SK-N-SH (cell line): ENCODE data around the gene SRD5A1. TPM values are rescaled to one million over a fixed set of nuclear protein-coding genes. Genes with fewer than 3 reads are reported as not detected.

ENCODE experiments used
- CTCF ChIA-PET: fragments of 300-600, 350-600 bp; formaldehyde crosslinking; extraction: SDS; loops from one replicate; lab custom pipeline; 2021; lab: Yijun Ruan, JAX
- POLR2A ChIA-PET: fragments of 350-600 bp; sonication (Branson Sonifier 250); formaldehyde crosslinking; extraction: SDS; loops from one replicate; lab custom pipeline; 2020; ENCODE audit warnings: antibody characterized with exemption, inconsistent platforms; lab: Yijun Ruan, JAX
- DNase-seq: peaks from one replicate; pipeline ENCODE4 v3.0.0; 2012
- H2AFZ ChIP-seq: fragments of 200-600 bp; sonication (generic); 2 replicates; pipeline ENCODE4 v1.8.1; 2016; ENCODE audit warnings: antibody characterized with exemption, mild to moderate bottlenecking, low read depth
- H3F3A ChIP-seq: fragments of 200-600 bp; sonication (generic); replicated peaks from 2 replicates; pipeline ENCODE3; 2016; ENCODE audit warnings: antibody characterized with exemption, mild to moderate bottlenecking; ENCODE audit not compliant: insufficient read depth
- H3K27ac ChIP-seq, 2 experiments: fragments of 200-500 bp in 1 of 2; fragments of 200-600 bp in 1 of 2; sonication (Bioruptor generic) in 1 of 2; sonication (generic), shearing (Covaris generic) in 1 of 2; 2 replicates each; pipeline versions ENCODE4 v1.5.1 to v1.6.1; 2014 to 2016; ENCODE audit warnings: low read depth in 2 of 2, inconsistent platforms in 1 of 2, low read length in 1 of 2, mild to moderate bottlenecking in 1 of 2, mixed read lengths in 1 of 2
- H3K27me3 ChIP-seq: fragments of 200-600 bp; sonication (generic), shearing (Covaris generic); 2 replicates; pipeline ENCODE4 v1.6.1; 2016; ENCODE audit warnings: mixed run types; ENCODE audit not compliant: insufficient read depth
- H3K36me3 ChIP-seq, 2 experiments: fragments of 200-500 bp in 1 of 2; fragments of 200-600 bp in 1 of 2; sonication (Bioruptor generic) in 1 of 2; sonication (generic) in 1 of 2; replicated peaks in 1 of 2; 2 replicates each; pipeline versions ENCODE3 to v1.5.1; 2014 to 2016; ENCODE audit warnings: low read length in 1 of 2, mild to moderate bottlenecking in 1 of 2; ENCODE audit not compliant: insufficient read depth in 2 of 2, control insufficient read depth in 1 of 2
- H3K4me1 ChIP-seq, 2 experiments: fragments of 200-500 bp in 1 of 2; fragments of 200-600 bp in 1 of 2; sonication (Bioruptor generic) in 1 of 2; sonication (generic), shearing (Covaris generic) in 1 of 2; 2 replicates each; pipeline versions ENCODE4 v1.5.1 to v1.6.1; 2014 to 2016; ENCODE audit warnings: low read depth in 1 of 2, low read length in 1 of 2, mixed run types in 1 of 2; ENCODE audit not compliant: insufficient read depth in 2 of 2, control insufficient read depth in 1 of 2
- H3K4me2 ChIP-seq: fragments of 200-600 bp; sonication (generic), shearing (Covaris generic); 2 replicates; pipeline ENCODE4 v1.6.1; 2017; ENCODE audit warnings: mixed run types
- H3K4me3 ChIP-seq, 2 experiments: fragments of 200-500 bp in 1 of 2; fragments of 200-600 bp in 1 of 2; sonication (Bioruptor generic) in 1 of 2; sonication (generic), shearing (Covaris generic) in 1 of 2; 2 replicates each; pipeline versions ENCODE4 v1.5.1 to v1.8.1; 2014 to 2016; ENCODE audit warnings: low read depth in 2 of 2, inconsistent platforms in 1 of 2, low read length in 1 of 2, mild to moderate bottlenecking in 1 of 2, mixed read lengths in 1 of 2, moderate library complexity in 1 of 2
- H3K79me2 ChIP-seq: fragments of 200-600 bp; sonication (generic); 2 replicates; pipeline ENCODE4 v1.8.1; 2017; ENCODE audit warnings: mild to moderate bottlenecking; ENCODE audit not compliant: insufficient read depth
- H3K9ac ChIP-seq: fragments of 200-600 bp; sonication (generic); 2 replicates; pipeline ENCODE4 v1.6.1; 2017; ENCODE audit warnings: mixed run types
- H3K9me2 ChIP-seq: fragments of 200-600 bp; sonication (generic); 2 replicates; pipeline ENCODE4 v1.6.1; 2017; ENCODE audit warnings: mixed run types
- H3K9me3 ChIP-seq: fragments of 200-600 bp; sonication (generic); 2 replicates; pipeline ENCODE4 v1.6.1; 2017; ENCODE audit warnings: mixed run types, mild to moderate bottlenecking, moderate library complexity
- H4K20me1 ChIP-seq: fragments of 200-600 bp; sonication (generic); 2 replicates; pipeline ENCODE4 v1.6.1; 2017; ENCODE audit warnings: mild to moderate bottlenecking, mixed run types; ENCODE audit not compliant: insufficient read depth
- ELF1 ChIP-seq: IDR thresholded peaks from 2 replicates; pipeline ENCODE4 v1.4.0; 2012
- GATA2 ChIP-seq: sonication (generic); formaldehyde crosslinking; IDR thresholded peaks from 2 replicates; pipeline ENCODE4 v1.5.0; 2020; ENCODE audit warnings: mild to moderate bottlenecking, missing genetic modification reagents
- MXI1 ChIP-seq: IDR thresholded peaks from 2 replicates; pipeline ENCODE4 v1.6.1; 2012; ENCODE audit warnings: mild to moderate bottlenecking, low read depth, low read length, improper control_type of control experiment
- NRF1 ChIP-seq: IDR thresholded peaks from 2 replicates; pipeline ENCODE4 v1.6.1; 2012; ENCODE audit warnings: low read depth, mild to moderate bottlenecking, low read length
- POLR2AphosphoS5 ChIP-seq: IDR thresholded peaks from 2 replicates; pipeline ENCODE4 v1.6.1; 2012; ENCODE audit warnings: low read depth, low read length
- RAD21 ChIP-seq: IDR thresholded peaks from 2 replicates; pipeline ENCODE4 v1.6.1; 2012; ENCODE audit warnings: mild to moderate bottlenecking, low read length
- RCOR1 ChIP-seq: fragments of 150-350 bp; IDR thresholded peaks from 2 replicates; pipeline ENCODE4 v1.6.1; 2017; ENCODE audit warnings: antibody characterized with exemption, low read length
- TAF1 ChIP-seq: IDR thresholded peaks from 2 replicates; pipeline ENCODE4 v1.6.1; 2012; ENCODE audit warnings: low read depth, mild to moderate bottlenecking, low read length, moderate library complexity, borderline replicate concordance
- TEAD4 ChIP-seq: IDR thresholded peaks from 2 replicates; pipeline ENCODE4 v1.4.0; 2012; ENCODE audit warnings: mild to moderate bottlenecking, borderline replicate concordance; ENCODE audit not compliant: insufficient read depth
- YY1 ChIP-seq: IDR thresholded peaks from 2 replicates; pipeline ENCODE4 v1.4.0; 2012; ENCODE audit warnings: low read depth, mild to moderate bottlenecking
- WGBS: methylation state at CpG from one replicate; pipeline ENCODE4 v1.1.6; 2017; ENCODE audit warnings: low lambda C conversion rate; 5-methylcytosine and 5-hydroxymethylcytosine counted together
- polyA plus RNA-seq, 3 experiments: library from polyadenylated mRNA; depleted of rRNA; stranded (reverse); fragments of >200 nt; gene quantifications; 2 replicates each; pipeline ENCODE4 v1.2.3, GENCODE V29; 2012
- TF ChIP-seq, protein P1 (sequence below): IDR thresholded peaks from 2 replicates; pipeline ENCODE4 v1.4.0; 2012; ENCODE audit warnings: low read depth, borderline replicate concordance
- TF ChIP-seq, protein P2 (sequence below): IDR thresholded peaks from 2 replicates; pipeline ENCODE4 v1.4.0; 2012; ENCODE audit warnings: low read depth, borderline replicate concordance
- TF ChIP-seq, protein P3 (sequence below): fragments of 200-600 bp; sonication (generic); IDR thresholded peaks from 2 replicates; pipeline ENCODE4 v1.6.1; 2017; ENCODE audit warnings: antibody characterized with exemption, mild to moderate bottlenecking, moderate library complexity
- TF ChIP-seq, protein P4 (sequence below): IDR thresholded peaks from 2 replicates; pipeline ENCODE4; 2012

The SRD5A1 gene
- polyA plus RNA-seq, 1 of the 3 experiments (the other 2 are of a cell fraction): 24.0 TPM

DNA sequence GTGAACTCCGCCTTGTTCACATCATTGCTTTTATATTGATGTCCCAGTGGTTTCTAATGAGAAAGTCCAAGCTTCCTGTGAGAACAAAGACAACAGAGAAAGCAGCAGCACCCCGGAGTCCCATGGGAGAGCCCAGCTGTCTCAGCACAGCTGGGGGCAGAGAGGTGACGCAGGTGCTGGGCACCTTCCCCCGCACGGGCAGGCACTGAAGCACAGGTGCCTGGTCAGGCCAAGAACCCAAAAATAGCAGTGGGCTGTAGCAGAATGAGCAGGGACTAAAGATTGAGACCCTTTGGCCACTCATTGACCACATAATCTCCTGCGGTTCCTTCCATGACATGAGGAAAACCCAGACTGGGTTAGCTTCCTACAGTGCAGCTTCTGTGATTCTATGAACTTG lies 18.8 kb downstream of the SRD5A1 start (continued):
- TF ChIP-seq, protein P1, sequence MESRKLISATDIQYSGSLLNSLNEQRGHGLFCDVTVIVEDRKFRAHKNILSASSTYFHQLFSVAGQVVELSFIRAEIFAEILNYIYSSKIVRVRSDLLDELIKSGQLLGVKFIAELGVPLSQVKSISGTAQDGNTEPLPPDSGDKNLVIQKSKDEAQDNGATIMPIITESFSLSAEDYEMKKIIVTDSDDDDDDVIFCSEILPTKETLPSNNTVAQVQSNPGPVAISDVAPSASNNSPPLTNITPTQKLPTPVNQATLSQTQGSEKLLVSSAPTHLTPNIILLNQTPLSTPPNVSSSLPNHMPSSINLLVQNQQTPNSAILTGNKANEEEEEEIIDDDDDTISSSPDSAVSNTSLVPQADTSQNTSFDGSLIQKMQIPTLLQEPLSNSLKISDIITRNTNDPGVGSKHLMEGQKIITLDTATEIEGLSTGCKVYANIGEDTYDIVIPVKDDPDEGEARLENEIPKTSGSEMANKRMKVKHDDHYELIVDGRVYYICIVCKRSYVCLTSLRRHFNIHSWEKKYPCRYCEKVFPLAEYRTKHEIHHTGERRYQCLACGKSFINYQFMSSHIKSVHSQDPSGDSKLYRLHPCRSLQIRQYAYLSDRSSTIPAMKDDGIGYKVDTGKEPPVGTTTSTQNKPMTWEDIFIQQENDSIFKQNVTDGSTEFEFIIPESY: no peak
- TF ChIP-seq RAD21: no peak
- TF ChIP-seq, all 33 proteins: peak for 0

DNA sequence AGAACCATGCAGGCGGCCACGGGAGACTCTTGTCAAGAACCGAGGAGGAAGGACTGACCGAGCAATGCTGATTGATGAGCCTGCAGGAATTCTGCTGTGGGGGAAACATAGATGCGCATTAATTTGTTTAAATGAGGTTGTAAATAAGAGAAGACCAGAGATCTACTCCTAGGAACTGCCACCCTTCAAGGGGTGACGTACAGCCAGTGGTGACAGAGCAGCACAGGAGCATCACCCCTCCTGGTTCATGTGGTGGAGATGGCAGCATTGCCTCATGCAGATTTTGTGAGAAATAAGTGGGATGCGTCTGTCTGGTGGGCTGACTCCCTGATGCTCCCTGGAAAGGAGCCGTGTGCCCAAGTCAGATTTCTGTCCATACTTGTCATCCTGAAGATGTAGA lies 22.2 kb downstream of the SRD5A1 start:
- H3K9ac ChIP-seq: no peak overlapping the region
- H3K4me1 ChIP-seq: no peaks in the 10 kb centered on the region
- DNase-seq: no peak
- H3K9me2 ChIP-seq: no peaks in the 10 kb centered on the region
- H3F3A ChIP-seq: no peaks in the 10 kb centered on the region
- no peaks in the 10 kb centered on the region for H3K9me3 ChIP-seq
- H3K79me2 ChIP-seq: peaks cover 15% of the 10 kb centered on the region
- ChIA-PET CTCF (no interaction called here), POLR2A (no interaction called here)
- no peak overlapping the region for H2AFZ ChIP-seq
- no peak overlapping the region for H3K4me3 ChIP-seq
- TF ChIP-seq ELF1: no peak
- TF ChIP-seq NRF1: no peak
- TF ChIP-seq, protein P2, sequence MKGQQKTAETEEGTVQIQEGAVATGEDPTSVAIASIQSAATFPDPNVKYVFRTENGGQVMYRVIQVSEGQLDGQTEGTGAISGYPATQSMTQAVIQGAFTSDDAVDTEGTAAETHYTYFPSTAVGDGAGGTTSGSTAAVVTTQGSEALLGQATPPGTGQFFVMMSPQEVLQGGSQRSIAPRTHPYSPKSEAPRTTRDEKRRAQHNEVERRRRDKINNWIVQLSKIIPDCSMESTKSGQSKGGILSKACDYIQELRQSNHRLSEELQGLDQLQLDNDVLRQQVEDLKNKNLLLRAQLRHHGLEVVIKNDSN: no peak
- TF ChIP-seq, protein P3, sequence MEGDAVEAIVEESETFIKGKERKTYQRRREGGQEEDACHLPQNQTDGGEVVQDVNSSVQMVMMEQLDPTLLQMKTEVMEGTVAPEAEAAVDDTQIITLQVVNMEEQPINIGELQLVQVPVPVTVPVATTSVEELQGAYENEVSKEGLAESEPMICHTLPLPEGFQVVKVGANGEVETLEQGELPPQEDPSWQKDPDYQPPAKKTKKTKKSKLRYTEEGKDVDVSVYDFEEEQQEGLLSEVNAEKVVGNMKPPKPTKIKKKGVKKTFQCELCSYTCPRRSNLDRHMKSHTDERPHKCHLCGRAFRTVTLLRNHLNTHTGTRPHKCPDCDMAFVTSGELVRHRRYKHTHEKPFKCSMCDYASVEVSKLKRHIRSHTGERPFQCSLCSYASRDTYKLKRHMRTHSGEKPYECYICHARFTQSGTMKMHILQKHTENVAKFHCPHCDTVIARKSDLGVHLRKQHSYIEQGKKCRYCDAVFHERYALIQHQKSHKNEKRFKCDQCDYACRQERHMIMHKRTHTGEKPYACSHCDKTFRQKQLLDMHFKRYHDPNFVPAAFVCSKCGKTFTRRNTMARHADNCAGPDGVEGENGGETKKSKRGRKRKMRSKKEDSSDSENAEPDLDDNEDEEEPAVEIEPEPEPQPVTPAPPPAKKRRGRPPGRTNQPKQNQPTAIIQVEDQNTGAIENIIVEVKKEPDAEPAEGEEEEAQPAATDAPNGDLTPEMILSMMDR: no peak
- H3K27me3 ChIP-seq: no peaks in the 10 kb centered on the region
- peaks cover 28 to 41% of the 10 kb centered on the region in 2 experiments for H3K36me3 ChIP-seq
- H3K4me2 ChIP-seq: no peak overlapping the region
- H4K20me1 ChIP-seq: no peaks in the 10 kb centered on the region
- WGBS: over 99% methylated on average over 8 of the region's 8 CpGs
- no peak overlapping the region for H3K27ac ChIP-seq

DNA sequence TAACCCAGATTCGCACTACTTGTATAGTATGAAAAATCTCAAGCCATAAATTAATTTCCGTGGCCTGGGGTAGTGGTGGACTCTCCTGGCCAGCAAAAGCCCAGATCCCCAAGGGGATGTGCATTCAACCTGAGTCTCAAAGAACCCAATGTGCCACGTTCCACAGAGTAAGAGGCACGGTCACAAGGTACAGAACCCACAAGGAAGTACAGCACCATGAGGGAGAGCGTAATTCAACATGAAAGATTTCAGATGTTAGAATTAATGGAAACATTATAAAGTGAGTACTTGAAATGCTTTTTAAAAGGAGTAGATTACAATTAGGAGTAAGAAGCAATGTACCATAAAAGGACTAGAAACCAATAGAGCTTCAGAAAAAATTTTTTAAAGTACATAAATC lies 23.4 kb downstream of the SRD5A1 start:
- H3K27ac ChIP-seq: no peak overlapping the region
- no peaks in the 10 kb centered on the region for H3F3A ChIP-seq
- H3K9me2 ChIP-seq: no peaks in the 10 kb centered on the region
- H3K36me3 ChIP-seq: peaks cover 28 to 41% of the 10 kb centered on the region in 2 experiments
- no peak overlapping the region for H3K4me2 ChIP-seq
- H3K4me3 ChIP-seq: no peak overlapping the region
- H2AFZ ChIP-seq: no peak overlapping the region
- POLR2A ChIA-PET: no interaction called here
- WGBS: 96% methylated on average over 5 of the region's 5 CpGs
- TF ChIP-seq TEAD4 (no peak), RCOR1 (no peak), MXI1 (no peak), ELF1 (no peak), YY1 (no peak), GATA2 (CRISPR knock-in tag) (no peak), TAF1 (no peak), POLR2AphosphoS5 (no peak)
- TF ChIP-seq, protein P4, sequence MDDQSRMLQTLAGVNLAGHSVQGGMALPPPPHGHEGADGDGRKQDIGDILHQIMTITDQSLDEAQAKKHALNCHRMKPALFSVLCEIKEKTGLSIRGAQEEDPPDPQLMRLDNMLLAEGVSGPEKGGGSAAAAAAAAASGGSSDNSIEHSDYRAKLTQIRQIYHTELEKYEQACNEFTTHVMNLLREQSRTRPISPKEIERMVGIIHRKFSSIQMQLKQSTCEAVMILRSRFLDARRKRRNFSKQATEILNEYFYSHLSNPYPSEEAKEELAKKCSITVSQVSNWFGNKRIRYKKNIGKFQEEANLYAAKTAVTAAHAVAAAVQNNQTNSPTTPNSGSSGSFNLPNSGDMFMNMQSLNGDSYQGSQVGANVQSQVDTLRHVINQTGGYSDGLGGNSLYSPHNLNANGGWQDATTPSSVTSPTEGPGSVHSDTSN: no peak
- TF ChIP-seq, protein P2: no peak
- TF ChIP-seq, all 33 proteins: peak for 0
- CTCF ChIA-PET: no interaction called here
- H3K27me3 ChIP-seq: no peaks in the 10 kb centered on the region
- no peak for DNase-seq
- no peaks in the 10 kb centered on the region for H4K20me1 ChIP-seq
- H3K4me1 ChIP-seq: no peaks in the 10 kb centered on the region
- no peaks in the 10 kb centered on the region for H3K9me3 ChIP-seq
- H3K9ac ChIP-seq: no peak overlapping the region
- H3K79me2 ChIP-seq: peaks cover 5% of the 10 kb centered on the region; the same call in 1 of the 2 replicates
